Keratinocyte (primary cell): ENCODE results near the gene PCNX1. TPM values are rescaled to one million over a fixed set of nuclear protein-coding genes. Genes with fewer than 3 reads are reported as not detected.

Experiments
- DNase-seq: peaks from one replicate; pipeline ENCODE4 v3.0.0-alpha.2; 2011; ENCODE audit warnings: low read depth, missing footprints, low spot score
- FAIRE-seq: peaks from 2 replicates; lab custom pipeline; 2011; peaks lifted over from hg19 to GRCh38; lab: Jason Lieb, UNC
- H2AFZ ChIP-seq: 2 replicates; pipeline ENCODE4 v1.6.0; 2012; ENCODE audit warnings: low read length, control low read depth, inconsistent platforms; ENCODE audit not compliant: control insufficient read depth
- H3K27ac ChIP-seq: 2 replicates; pipeline ENCODE4 v1.5.1; 2011; ENCODE audit warnings: low read length; ENCODE audit not compliant: control insufficient read depth, insufficient read depth
- H3K27me3 ChIP-seq: 3 replicates; pipeline ENCODE4 v1.6.0; 2011; ENCODE audit warnings: low read length; ENCODE audit not compliant: control insufficient read depth, insufficient read depth; ENCODE audit errors: extremely low read depth
- H3K36me3 ChIP-seq, 2 experiments: 2 replicates in 1 of 2; 3 replicates in 1 of 2; pipeline ENCODE4 v1.5.1; 2011; ENCODE audit warnings: low read length in 2 of 2, mild to moderate bottlenecking in 1 of 2; ENCODE audit not compliant: control insufficient read depth in 2 of 2, insufficient read depth in 2 of 2; ENCODE audit errors: extremely low read depth in 1 of 2
- H3K4me1 ChIP-seq: 3 replicates; pipeline ENCODE4 v1.5.1; 2011; ENCODE audit warnings: low read length; ENCODE audit not compliant: control insufficient read depth, insufficient read depth; ENCODE audit errors: extremely low read depth
- H3K4me2 ChIP-seq: 3 replicates; pipeline ENCODE4 v1.6.0; 2011; ENCODE audit warnings: low read depth, low read length; ENCODE audit not compliant: control insufficient read depth, insufficient read depth; ENCODE audit errors: extremely low read depth
- H3K4me3 ChIP-seq, 3 experiments: fragments of 200-600 bp in 1 of 3; sonication (generic) in 1 of 3; 2 replicates in 2 of 3; 3 replicates in 1 of 3; pipeline ENCODE4 v1.5.1; 2011 to 2016; ENCODE audit warnings: low read length in 3 of 3, mild to moderate bottlenecking in 3 of 3, control low read depth in 2 of 3, inconsistent platforms in 1 of 3, low read depth in 1 of 3, mixed read lengths in 1 of 3, mixed run types in 1 of 3, moderate library complexity in 1 of 3; ENCODE audit not compliant: control insufficient read depth in 2 of 3, insufficient read depth in 2 of 3; ENCODE audit errors: extremely low read depth in 1 of 3
- H3K79me2 ChIP-seq: 2 replicates; pipeline ENCODE4 v1.6.0; 2012; ENCODE audit warnings: low read length; ENCODE audit not compliant: control insufficient read depth, insufficient read depth
- H3K9ac ChIP-seq: 3 replicates; pipeline ENCODE4 v1.6.0; 2011; ENCODE audit warnings: low read length; ENCODE audit not compliant: control insufficient read depth, insufficient read depth; ENCODE audit errors: extremely low read depth
- H3K9me1 ChIP-seq: 3 replicates; pipeline ENCODE4 v1.6.0; 2011; ENCODE audit warnings: low read length; ENCODE audit not compliant: control insufficient read depth, insufficient read depth; ENCODE audit errors: extremely low read depth
- H3K9me3 ChIP-seq: 2 replicates; pipeline ENCODE4 v1.5.1; 2012; ENCODE audit warnings: low read depth, low read length; ENCODE audit not compliant: control insufficient read depth
- H4K20me1 ChIP-seq: 3 replicates; pipeline ENCODE4 v1.6.0; 2011; ENCODE audit warnings: low read length; ENCODE audit not compliant: control insufficient read depth, insufficient read depth; ENCODE audit errors: extremely low read depth
- CTCF ChIP-seq, 3 experiments: IDR thresholded peaks in 1 of 3; conservative IDR thresholded peaks in 1 of 3; optimal IDR thresholded peaks in 1 of 3; 2 replicates in 2 of 3; 3 replicates in 1 of 3; pipeline versions ENCODE3 to v1.5.1; 2011; ENCODE audit warnings: low read length in 3 of 3, mild to moderate bottlenecking in 3 of 3, moderate library complexity in 2 of 3, control low read depth in 1 of 3, inconsistent platforms in 1 of 3; ENCODE audit not compliant: insufficient read depth in 2 of 3; ENCODE audit errors: extremely low read depth in 1 of 3
- EZH2 ChIP-seq: IDR thresholded peaks from one replicate; pipeline ENCODE4 v1.6.1; 2012; ENCODE audit warnings: inconsistent platforms, mild to moderate bottlenecking, low read length, moderate library complexity
- dilution Hi-C: fragments of 300-500 bp; cut with MboI; formaldehyde crosslinking; loops from one replicate; pipeline ENCODE4 v1.7.0; 2020; ENCODE audit warnings: low sequenced_read_pairs; ENCODE audit not compliant: extremely low pct_ligation_motif_present
- polyA plus RNA-seq, 5 experiments: library from polyadenylated mRNA; depleted of rRNA in 3 of 5; stranded (reverse) in 3 of 5; stranded (forward) in 1 of 5; unstranded in 1 of 5; fragments of >200 nt; gene quantifications; 1 replicate in 1 of 5; 2 replicates in 3 of 5; 3 replicates in 1 of 5; pipeline versions ENCODE4 v1.2.1 to v1.2.3, GENCODE V29; 2011 to 2012; ENCODE audit warnings: missing spikeins in 2 of 5, low read depth in 1 of 5, low replicate concordance in 1 of 5

The PCNX1 gene
- polyA plus RNA-seq, 1 donor (not counting 4 experiments of a cell fraction or from before 2014, with no cell fraction given): 39.8 TPM

GRCh38 chr14:70987041-70987440, 79.8 kb downstream of the PCNX1 start:
- Histone ChIP-seq H3K9me3 (no peaks in the 10 kb centered on the region), H4K20me1 (no peaks in the 10 kb centered on the region), H3K9me1 (peaks cover 2% of the 10 kb centered on the region), H3K27ac (no peak overlapping the region), H2AFZ (no peak overlapping the region), H3K9ac (no peak overlapping the region), H3K36me3 (peaks cover 0 to 5% of the 10 kb centered on the region in 2 experiments), H3K4me3 (no peak overlapping the region), H3K27me3 (no peaks in the 10 kb centered on the region), H3K4me1 (peaks cover 7% of the 10 kb centered on the region), H3K4me2 (no peak overlapping the region), H3K79me2 (peaks cover 10% of the 10 kb centered on the region)
- dilution Hi-C loops: no loop called here
- FAIRE-seq: peak; percentile 61
- TF ChIP-seq CTCF (optimal IDR thresholded peaks at IDR 0.05 in 1 of 3, IDR thresholded peaks at IDR 0.05 in 1 of 3, conservative IDR thresholded peaks at IDR 0.05 in 1 of 3; ENCODE audit: extremely low read depth in 1 of 3, insufficient read depth in 2 of 3, low read length in 3 of 3): no peak
- no peak for TF ChIP-seq EZH2
- no peak for DNase-seq

- TF ChIP-seq CTCF (optimal IDR thresholded peaks at IDR 0.05 in 1 of 3, IDR thresholded peaks at IDR 0.05 in 1 of 3, conservative IDR thresholded peaks at IDR 0.05 in 1 of 3; ENCODE audit: extremely low read depth in 1 of 3, insufficient read depth in 2 of 3, low read length in 3 of 3) (no peak), EZH2 (no peak)
- H3K9me3 ChIP-seq: no peaks in the 10 kb centered on the region
- H2AFZ ChIP-seq: no peak overlapping the region
- no peak overlapping the region for H3K4me2 ChIP-seq
- H3K4me1 ChIP-seq: peaks cover 7% of the 10 kb centered on the region
- peaks cover 7% of the 10 kb centered on the region for H3K79me2 ChIP-seq
- H3K36me3 ChIP-seq: peaks cover 0 to 5% of the 10 kb centered on the region in 2 experiments
- DNase-seq: no peak
- peaks cover 2% of the 10 kb centered on the region for H3K9me1 ChIP-seq
- no peak overlapping the region for H3K4me3 ChIP-seq
- H3K9ac ChIP-seq: no peak overlapping the region
- no peak overlapping the region for H3K27ac ChIP-seq
- FAIRE-seq: no peak
- H3K27me3 ChIP-seq: no peaks in the 10 kb centered on the region
- no peaks in the 10 kb centered on the region for H4K20me1 ChIP-seq
- dilution Hi-C loops: no loop called here
Observed at GRCh38 chr14:70988452-70988851, 81.2 kb downstream of the PCNX1 start.
